ENCODE data around the gene SPOCK2. TPM values are rescaled to one million over a fixed set of nuclear protein-coding genes. Genes with fewer than 3 reads are reported as not detected.

The SPOCK2 gene
- polyA plus RNA-seq, 1 experiment: 0.02 TPM

- no peak overlapping the region for H3K27ac ChIP-seq (ENCODE audit: low read depth, low read length)
- TF ChIP-seq CTCF (IDR thresholded peaks at IDR 0.05; ENCODE audit: low read depth, low read length): no peak
- no peaks in the 10 kb centered on the region for H3K9me3 ChIP-seq (ENCODE audit: control insufficient read depth, insufficient read depth, low read length)
- DNase-seq (ENCODE audit: low read depth, low spot score): peak; percentile 32
- ChIA-PET CTCF (interaction anchor here (0.7 to 3.6 kb wide), 16 partner anchors 8 to 228 kb away, joined by 3 to 50 read pairs (median 9); no protein-coding TSS in a partner anchor), POLR2A (no interaction called here)
- H3K4me3 ChIP-seq (ENCODE audit: low read depth, low read length): no peak overlapping the region
- H3K27me3 ChIP-seq (ENCODE audit: control insufficient read depth, insufficient read depth, low read length): no peaks in the 10 kb centered on the region
Measured at GRCh38 chr10:72124989-72125388, 36.6 kb upstream of the SPOCK2 start.

GRCh38 chr10:72124381-72124780 lies 36.0 kb upstream of the SPOCK2 start:
- ChIA-PET CTCF (interaction anchor here (0.7 to 3.6 kb wide), 8 partner anchors 10 to 213 kb away, joined by 3 to 50 read pairs (median 8); no protein-coding TSS in a partner anchor), POLR2A (no interaction called here)
- H3K9me3 ChIP-seq (ENCODE audit: control insufficient read depth, insufficient read depth, low read length): no peaks in the 10 kb centered on the region
- H3K27ac ChIP-seq (ENCODE audit: low read depth, low read length): no peak overlapping the region
- TF ChIP-seq CTCF (IDR thresholded peaks at IDR 0.05; ENCODE audit: low read depth, low read length): no peak
- H3K4me3 ChIP-seq (ENCODE audit: low read depth, low read length): no peak overlapping the region
- no peaks in the 10 kb centered on the region for H3K27me3 ChIP-seq (ENCODE audit: control insufficient read depth, insufficient read depth, low read length)
- DNase-seq (ENCODE audit: low read depth, low spot score): no peak

GRCh38 chr10:72123616-72124015 lies 35.3 kb upstream of the SPOCK2 start:
- H3K27ac ChIP-seq (ENCODE audit: low read depth, low read length): no peak overlapping the region
- no peak overlapping the region for H3K4me3 ChIP-seq (ENCODE audit: low read depth, low read length)
- ChIA-PET CTCF (interaction anchor here (0.8 kb wide), 1 partner anchor 12 kb away, joined by 3 read pairs; no protein-coding TSS in a partner anchor), POLR2A (no interaction called here)
- no peak for DNase-seq (ENCODE audit: low read depth, low spot score)
- H3K9me3 ChIP-seq (ENCODE audit: control insufficient read depth, insufficient read depth, low read length): no peaks in the 10 kb centered on the region
- no peak for TF ChIP-seq CTCF (IDR thresholded peaks at IDR 0.05; ENCODE audit: low read depth, low read length)
- no peaks in the 10 kb centered on the region for H3K27me3 ChIP-seq (ENCODE audit: control insufficient read depth, insufficient read depth, low read length)

GRCh38 chr10:72122221-72122620 lies 33.9 kb upstream of the SPOCK2 start:
- no peaks in the 10 kb centered on the region for H3K27me3 ChIP-seq (ENCODE audit: control insufficient read depth, insufficient read depth, low read length)
- ChIA-PET CTCF (interaction anchor here (1.1 kb wide), 1 partner anchor 73 kb away, joined by 3 read pairs; no protein-coding TSS in a partner anchor), POLR2A (no interaction called here)
- no peaks in the 10 kb centered on the region for H3K9me3 ChIP-seq (ENCODE audit: control insufficient read depth, insufficient read depth, low read length)
- DNase-seq (ENCODE audit: low read depth, low spot score): no peak
- no peak for TF ChIP-seq CTCF (IDR thresholded peaks at IDR 0.05; ENCODE audit: low read depth, low read length)
- no peak overlapping the region for H3K27ac ChIP-seq (ENCODE audit: low read depth, low read length)
- no peak overlapping the region for H3K4me3 ChIP-seq (ENCODE audit: low read depth, low read length)

GRCh38 chr10:72121389-72121788 lies 33.0 kb upstream of the SPOCK2 start:
- H3K27me3 ChIP-seq (ENCODE audit: control insufficient read depth, insufficient read depth, low read length): no peaks in the 10 kb centered on the region
- no peak for TF ChIP-seq CTCF (IDR thresholded peaks at IDR 0.05; ENCODE audit: low read depth, low read length)
- H3K27ac ChIP-seq (ENCODE audit: low read depth, low read length): no peak overlapping the region
- no peak for DNase-seq (ENCODE audit: low read depth, low spot score)
- no peak overlapping the region for H3K4me3 ChIP-seq (ENCODE audit: low read depth, low read length)
- ChIA-PET POLR2A (no interaction called here), CTCF (interaction anchor here (1.4 kb wide), 1 partner anchor 216 kb away, joined by 3 read pairs; no protein-coding TSS in a partner anchor)
- H3K9me3 ChIP-seq (ENCODE audit: control insufficient read depth, insufficient read depth, low read length): peaks cover 4% of the 10 kb centered on the region; the same call in 1 of the 2 replicates

All from AG04450 (cell line).